Thoracic aorta (tissue), 2 donors: Measurements from ENCODE around the gene COL28A1. TPM values are rescaled to one million over a fixed set of nuclear protein-coding genes. Genes with fewer than 3 reads are reported as not detected.

ENCODE experiments used
- ATAC-seq: fragments of 150-250 bp; one replicate; pipeline ENCODE4 v1.8.0; 2017; ENCODE audit warnings: low read depth; ENCODE audit not compliant: insufficient number of reproducible peaks, low FRiP score
- DNase-seq: peaks from one replicate; pipeline ENCODE4 v3.0.0-alpha.2; 2020; ENCODE audit warnings: low spot score
- H3K27ac ChIP-seq, 2 donors: fragments of 200-600 bp; sonication (generic); 1 replicate in 1 of 2; 2 replicates in 1 of 2; pipeline ENCODE4 v1.5.1; 2016; ENCODE audit warnings: mild to moderate bottlenecking in 2 of 2, moderate library complexity in 2 of 2
- H3K27me3 ChIP-seq: fragments of 200-600 bp; sonication (generic); replicated peaks from 2 replicates; pipeline ENCODE4 v1.6.0; 2016; ENCODE audit warnings: mild to moderate bottlenecking; ENCODE audit not compliant: insufficient read depth
- H3K36me3 ChIP-seq: fragments of 200-600 bp; sonication (generic); one replicate; pipeline ENCODE4 v1.5.1; 2016
- H3K4me1 ChIP-seq, 2 donors: fragments of 200-600 bp; sonication (generic); 1 replicate in 1 of 2; 2 replicates in 1 of 2; pipeline versions ENCODE4 v1.5.1 to v1.6.0; 2016; ENCODE audit warnings: low read depth in 2 of 2, mild to moderate bottlenecking in 1 of 2; ENCODE audit not compliant: control insufficient read depth in 1 of 2
- H3K4me3 ChIP-seq: fragments of 200-600 bp; sonication (generic); 2 replicates; pipeline ENCODE4 v1.5.1; 2016; ENCODE audit warnings: mild to moderate bottlenecking
- H3K9me3 ChIP-seq: fragments of 200-600 bp; sonication (generic); 2 replicates; pipeline ENCODE4 v1.5.1; 2016
- total RNA-seq, 2 donors: library from RNA; depleted of rRNA; stranded (reverse); fragments of >200 nt; gene quantifications; one replicate each; pipeline versions ENCODE4 v1.1.0 to v1.2.3, GENCODE V29; 2016
- TF ChIP-seq, protein P1 (sequence below): fragments of 200-600 bp; sonication (generic); IDR thresholded peaks from one replicate; pipeline ENCODE4 v1.5.1; 2019; ENCODE audit warnings: antibody characterized with exemption

The COL28A1 gene
- total RNA-seq, 2 donors from 2014 or later: 2.4 to 3.0 TPM

DNA sequence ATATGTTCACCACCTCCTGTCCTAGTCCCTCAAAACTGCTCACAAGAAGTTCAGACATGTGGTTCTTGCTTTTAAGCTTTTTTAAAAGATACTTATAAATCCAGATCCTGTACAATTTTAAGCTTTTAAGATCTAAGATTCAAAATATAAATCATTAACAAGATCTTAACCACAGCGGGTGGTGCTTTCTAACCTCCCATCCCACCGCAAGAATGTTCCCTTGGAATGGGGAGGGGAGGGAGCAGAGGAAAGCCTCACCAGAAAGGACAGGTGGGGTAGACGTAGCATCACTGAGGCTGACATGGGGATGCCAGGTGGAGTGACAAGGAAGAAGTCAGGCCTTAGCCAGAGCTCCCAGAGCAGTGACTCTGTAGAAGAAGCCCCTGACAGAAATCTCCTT, 219.8 kb downstream of the COL28A1 start:
- Histone ChIP-seq H3K4me1 (no peaks in the 10 kb centered on the region), H3K4me3 (no peak overlapping the region), H3K27ac (no peak overlapping the region), H3K27me3 (no peaks in the 10 kb centered on the region), H3K36me3 (no peaks in the 10 kb centered on the region), H3K9me3 (no peaks in the 10 kb centered on the region)
- DNase-seq: no peak
- TF ChIP-seq, protein P1, sequence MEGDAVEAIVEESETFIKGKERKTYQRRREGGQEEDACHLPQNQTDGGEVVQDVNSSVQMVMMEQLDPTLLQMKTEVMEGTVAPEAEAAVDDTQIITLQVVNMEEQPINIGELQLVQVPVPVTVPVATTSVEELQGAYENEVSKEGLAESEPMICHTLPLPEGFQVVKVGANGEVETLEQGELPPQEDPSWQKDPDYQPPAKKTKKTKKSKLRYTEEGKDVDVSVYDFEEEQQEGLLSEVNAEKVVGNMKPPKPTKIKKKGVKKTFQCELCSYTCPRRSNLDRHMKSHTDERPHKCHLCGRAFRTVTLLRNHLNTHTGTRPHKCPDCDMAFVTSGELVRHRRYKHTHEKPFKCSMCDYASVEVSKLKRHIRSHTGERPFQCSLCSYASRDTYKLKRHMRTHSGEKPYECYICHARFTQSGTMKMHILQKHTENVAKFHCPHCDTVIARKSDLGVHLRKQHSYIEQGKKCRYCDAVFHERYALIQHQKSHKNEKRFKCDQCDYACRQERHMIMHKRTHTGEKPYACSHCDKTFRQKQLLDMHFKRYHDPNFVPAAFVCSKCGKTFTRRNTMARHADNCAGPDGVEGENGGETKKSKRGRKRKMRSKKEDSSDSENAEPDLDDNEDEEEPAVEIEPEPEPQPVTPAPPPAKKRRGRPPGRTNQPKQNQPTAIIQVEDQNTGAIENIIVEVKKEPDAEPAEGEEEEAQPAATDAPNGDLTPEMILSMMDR: no peak
- no peak for ATAC-seq

DNA sequence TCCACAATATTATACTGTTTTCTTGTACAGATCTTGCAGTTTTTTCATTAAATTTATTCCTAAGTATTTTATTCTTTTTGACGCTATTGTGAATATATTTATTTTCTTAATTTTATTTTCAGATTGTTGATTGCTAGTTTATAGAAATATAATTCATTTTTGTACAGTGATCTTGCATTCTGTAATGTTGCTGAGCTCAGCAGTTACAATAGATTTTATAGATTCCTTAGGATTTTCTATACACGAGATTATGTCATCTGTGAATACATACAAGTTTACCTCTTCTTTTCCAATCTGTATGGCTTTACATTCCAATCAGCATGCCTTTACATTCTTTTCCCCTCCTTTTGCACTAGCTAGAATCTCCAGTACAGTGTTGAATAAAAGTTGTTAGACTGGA, 223.3 kb downstream of the COL28A1 start:
- Histone ChIP-seq H3K27me3 (no peaks in the 10 kb centered on the region), H3K4me3 (no peak overlapping the region), H3K27ac (no peak overlapping the region), H3K4me1 (no peaks in the 10 kb centered on the region), H3K9me3 (no peaks in the 10 kb centered on the region), H3K36me3 (no peaks in the 10 kb centered on the region)
- TF ChIP-seq, protein P1: no peak
- ATAC-seq (no peak), DNase-seq (no peak)

DNA sequence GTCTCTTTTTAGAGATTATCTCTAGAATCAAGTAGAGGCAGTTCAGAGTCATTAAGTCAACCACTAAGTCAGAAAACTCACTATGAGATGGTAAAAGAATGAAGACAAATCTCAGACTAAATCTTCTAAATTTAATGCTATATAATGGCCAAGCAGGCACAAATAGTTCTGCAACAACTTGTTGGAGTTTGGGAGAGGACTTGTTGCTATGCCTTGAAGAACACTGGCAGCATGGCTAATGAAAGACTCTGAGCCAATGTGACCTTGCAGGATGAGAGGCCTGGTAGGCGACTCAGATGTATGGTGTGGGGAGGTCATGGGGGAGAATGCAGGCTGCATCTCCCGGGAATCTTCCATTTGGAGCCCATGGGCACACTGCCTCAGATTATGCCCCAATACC, 224.7 kb downstream of the COL28A1 start:
- no peaks in the 10 kb centered on the region for H3K9me3 ChIP-seq
- DNase-seq (no peak), ATAC-seq (no peak)
- no peaks in the 10 kb centered on the region for H3K36me3 ChIP-seq
- TF ChIP-seq, protein P1: no peak
- no peaks in the 10 kb centered on the region for H3K4me1 ChIP-seq
- H3K4me3 ChIP-seq: no peak overlapping the region
- no peaks in the 10 kb centered on the region for H3K27me3 ChIP-seq
- H3K27ac ChIP-seq: no peak overlapping the region

DNA sequence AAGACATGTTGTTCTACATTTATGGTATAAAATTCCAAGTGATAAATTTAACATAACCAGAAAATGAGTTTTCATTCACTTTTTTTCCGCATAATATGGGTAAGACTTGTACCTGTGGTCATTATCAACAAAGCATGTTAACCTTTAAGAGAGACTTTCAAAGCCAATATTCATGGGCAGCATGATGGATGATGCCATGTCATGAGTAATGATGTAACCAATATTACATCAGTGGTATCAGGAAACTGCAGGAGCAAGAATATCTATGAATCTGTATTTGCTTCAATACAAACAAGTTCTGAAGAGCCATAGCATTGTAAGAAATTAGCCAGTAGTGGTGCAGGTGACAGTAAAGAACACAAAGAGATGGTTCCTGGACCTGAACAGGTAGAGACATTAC, 226.5 kb downstream of the COL28A1 start:
- H3K9me3 ChIP-seq: no peaks in the 10 kb centered on the region
- no peaks in the 10 kb centered on the region for H3K4me1 ChIP-seq
- H3K27ac ChIP-seq: no peak overlapping the region
- no peaks in the 10 kb centered on the region for H3K36me3 ChIP-seq
- DNase-seq (no peak), ATAC-seq (no peak)
- H3K4me3 ChIP-seq: no peak overlapping the region
- TF ChIP-seq, protein P1: no peak
- no peaks in the 10 kb centered on the region for H3K27me3 ChIP-seq

Other genes with a start within 250 kb of the COL28A1 start
- gene MIOS, start 31.0 kb upstream of the COL28A1 start, total RNA-seq: 10 to 100 TPM; 23.6 to 32.6 TPM
- 10 to 100 TPM; 12.9 to 23.9 TPM for gene UMAD1, start 104.9 kb upstream of the COL28A1 start, total RNA-seq
- gene RPA3, start 182.7 kb upstream of the COL28A1 start, total RNA-seq: 10 to 100 TPM in 1 of 2 donors, 1 to 10 TPM in 1; 2.7 to 13.7 TPM